GM12878 (cell line): ENCODE data around the gene CCNL1.

Source experiments
- CBFB ChIP-seq: IDR thresholded peaks from 2 replicates; pipeline ENCODE4 v1.6.1; 2016; ENCODE audit warnings: antibody characterized with exemption, low read depth
- CEBPB ChIP-seq, 2 experiments: fragments of 150-350 bp in 1 of 2; IDR thresholded peaks; 2 replicates each; pipeline ENCODE4 v1.6.1; 2012 to 2014; ENCODE audit warnings: low read depth in 2 of 2, low read length in 2 of 2, borderline replicate concordance in 1 of 2, inconsistent platforms in 1 of 2
- MXI1 ChIP-seq: fragments of 150-350 bp; IDR thresholded peaks from 2 replicates; pipeline ENCODE4 v1.6.1; 2011; ENCODE audit warnings: low read depth, mild to moderate bottlenecking, inconsistent platforms, low read length, improper control_type of control experiment
- POLR2A ChIP-seq: IDR thresholded peaks from 2 replicates; pipeline ENCODE4 v1.6.1; 2011; ENCODE audit warnings: low read depth, mild to moderate bottlenecking, low read length
- TAF1 ChIP-seq: IDR thresholded peaks from 2 replicates; pipeline ENCODE4 v1.6.1; 2011; ENCODE audit warnings: mild to moderate bottlenecking, low read depth, low read length, borderline replicate concordance
- TF ChIP-seq, protein P1 (sequence below), 3 experiments: IDR thresholded peaks in 2 of 3; conservative IDR thresholded peaks in 1 of 3; 2 replicates each; pipeline ENCODE4 v1.5.1; 2011; ENCODE audit warnings: low read depth in 3 of 3, low read length in 3 of 3, mild to moderate bottlenecking in 3 of 3, control low read depth in 2 of 3, moderate library complexity in 2 of 3, inconsistent platforms in 1 of 3, mixed read lengths in 1 of 3; ENCODE audit not compliant: control insufficient read depth in 2 of 3, insufficient read depth in 1 of 3; ENCODE audit errors: extremely low read depth in 1 of 3
- TF ChIP-seq, protein P2 (sequence below): IDR thresholded peaks from 2 replicates; pipeline ENCODE4 v1.6.1; 2012; ENCODE audit warnings: low read depth, low read length, improper control_type of control experiment

DNA sequence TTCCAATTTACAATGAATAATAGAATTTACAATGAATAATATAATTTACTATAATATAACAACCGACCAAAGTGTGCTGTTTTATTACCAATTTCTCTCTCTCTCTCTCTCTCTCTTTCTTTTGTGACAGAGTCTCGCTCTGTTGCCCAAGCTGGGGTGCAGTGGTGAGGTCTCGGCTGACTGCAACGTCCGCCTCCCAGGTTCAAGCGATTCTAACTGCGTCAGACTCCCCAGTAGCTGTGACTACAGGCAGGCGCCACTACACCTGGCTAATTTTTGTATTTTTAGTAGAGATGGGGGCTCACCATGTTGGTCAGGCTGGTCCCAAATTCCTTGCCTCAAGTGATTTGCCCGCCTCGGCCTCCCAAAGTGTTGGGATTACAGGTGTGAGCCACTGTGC, 17.0 kb upstream of the CCNL1 start:
- TF ChIP-seq, protein P1, sequence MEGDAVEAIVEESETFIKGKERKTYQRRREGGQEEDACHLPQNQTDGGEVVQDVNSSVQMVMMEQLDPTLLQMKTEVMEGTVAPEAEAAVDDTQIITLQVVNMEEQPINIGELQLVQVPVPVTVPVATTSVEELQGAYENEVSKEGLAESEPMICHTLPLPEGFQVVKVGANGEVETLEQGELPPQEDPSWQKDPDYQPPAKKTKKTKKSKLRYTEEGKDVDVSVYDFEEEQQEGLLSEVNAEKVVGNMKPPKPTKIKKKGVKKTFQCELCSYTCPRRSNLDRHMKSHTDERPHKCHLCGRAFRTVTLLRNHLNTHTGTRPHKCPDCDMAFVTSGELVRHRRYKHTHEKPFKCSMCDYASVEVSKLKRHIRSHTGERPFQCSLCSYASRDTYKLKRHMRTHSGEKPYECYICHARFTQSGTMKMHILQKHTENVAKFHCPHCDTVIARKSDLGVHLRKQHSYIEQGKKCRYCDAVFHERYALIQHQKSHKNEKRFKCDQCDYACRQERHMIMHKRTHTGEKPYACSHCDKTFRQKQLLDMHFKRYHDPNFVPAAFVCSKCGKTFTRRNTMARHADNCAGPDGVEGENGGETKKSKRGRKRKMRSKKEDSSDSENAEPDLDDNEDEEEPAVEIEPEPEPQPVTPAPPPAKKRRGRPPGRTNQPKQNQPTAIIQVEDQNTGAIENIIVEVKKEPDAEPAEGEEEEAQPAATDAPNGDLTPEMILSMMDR (IDR thresholded peaks at IDR 0.05 in 2 of 3, conservative IDR thresholded peaks at IDR 0.05 in 1 of 3; ENCODE audit: control insufficient read depth in 2 of 3, extremely low read depth in 1 of 3, insufficient read depth in 1 of 3, low read depth in 3 of 3, low read length in 3 of 3) = no peak
- no peak for TF ChIP-seq MXI1
- TF ChIP-seq POLR2A = no peak
- TF ChIP-seq, protein P2, sequence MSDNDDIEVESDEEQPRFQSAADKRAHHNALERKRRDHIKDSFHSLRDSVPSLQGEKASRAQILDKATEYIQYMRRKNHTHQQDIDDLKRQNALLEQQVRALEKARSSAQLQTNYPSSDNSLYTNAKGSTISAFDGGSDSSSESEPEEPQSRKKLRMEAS = no peak
- no peak for TF ChIP-seq CBFB
- TF ChIP-seq TAF1 = no peak
- TF ChIP-seq CEBPB (IDR thresholded peaks at IDR 0.05; ENCODE audit: borderline replicate concordance in 1 of 2, low read depth in 2 of 2, low read length in 2 of 2) = no peak
